Right cardiac atrium (tissue), 5 donors: ENCODE results near the gene PALLD. TPM values are rescaled to one million over a fixed set of nuclear protein-coding genes. Genes with fewer than 3 reads are reported as not detected.
A peak's percentile ranks its signal among the peaks of the same experiment; 100 is the strongest.
"Not testable (repeated sequence)": the region's sequence is repeated elsewhere in the genome, so short reads cannot be mapped to it uniquely, and the experiment has no call there.

ENCODE experiments used
- ATAC-seq, 2 donors: fragments of 200-7000 bp; cut with Tn5 transposase; one replicate each; pipeline versions ENCODE4 v1.8.0 to v1.9.1; 2020; ENCODE audit warnings: moderate library complexity in 2 of 2, mild to moderate bottlenecking in 1 of 2
- DNase-seq, 3 donors: peaks; one replicate each; pipeline ENCODE4 v3.0.0-alpha.2; 2020
- H3K27ac ChIP-seq: one replicate; pipeline ENCODE4 v1.5.1; 2013; ENCODE audit warnings: mild to moderate bottlenecking, low read length, control low read depth, moderate library complexity
- H3K27me3 ChIP-seq: one replicate; pipeline ENCODE4 v1.6.1; 2013; ENCODE audit not compliant: control insufficient read depth, insufficient read depth
- H3K4me1 ChIP-seq: one replicate; pipeline ENCODE4 v1.6.1; 2013; ENCODE audit warnings: low read length; ENCODE audit not compliant: control insufficient read depth, insufficient read depth
- H3K4me3 ChIP-seq: one replicate; pipeline ENCODE4 v1.5.1; 2013; ENCODE audit warnings: low read length, control low read depth
- H3K9me3 ChIP-seq: one replicate; pipeline ENCODE4 v1.6.1; 2013; ENCODE audit warnings: low read length; ENCODE audit not compliant: control insufficient read depth
- WGBS: extraction: QIAGEN DNeasy Blood & Tissue Kit; methylation state at CpG from one replicate; pipeline ENCODE4 v1.1.7; 2013; 5-methylcytosine and 5-hydroxymethylcytosine counted together
- intact Hi-C, 4 donors: fragments of 100-400 bp; cut with DNase I; formaldehyde crosslinking; loops; one replicate each; pipeline versions ENCODE4 v1.11.0 to v1.14.0; 2022 to 2023
- long read RNA-seq, 4 donors: library from polyadenylated mRNA; unstranded; transcript quantifications; one replicate each; pipeline ENCODE4 v2.0.0, GENCODE V29; 2020 to 2021
- polyA plus RNA-seq: library from polyadenylated mRNA; stranded (reverse); fragments of 200-250 nt; gene quantifications from one replicate; pipeline ENCODE4 v1.2.3, GENCODE V29; 2013
- total RNA-seq, 4 donors: library from RNA; stranded (reverse); fragmentation: NEBNext Ultra II Directional; extraction: Animal tissue kit (Norgen Biotek cat#: 25700); gene quantifications; one replicate each; pipeline ENCODE4 v1.2.1, GENCODE V29; 2021
- donor health status: healthy with polysubstance abuse.
- donor health status: DM: no; HTN: yes; CAD: no.
- donor health status: DM: no; HTN: no; CAD: no.
- donor health status: DM: no; HTN: yes; CAD: no; lungs with severe emphysema.
- donor health status: DM: yes; HTN: yes; CAD: no.

Gene PALLD
- total RNA-seq (1,000 to 10,000 TPM in 1 of 4 donors, 100 to 1,000 TPM in 3; 625 to 1,069 (median 728) TPM), polyA plus RNA-seq (233 TPM)
- long read RNA-seq, donor 1, full-length matches to known transcripts, result 59 of 1,416 reads
- long read RNA-seq, donor 1, partial matches to known transcripts, result 747 of 1,416 reads
- long read RNA-seq, donor 1, other reads (novel, unspliced or antisense), result 610 of 1,416 reads
- long read RNA-seq, donor 2, full-length matches to known transcripts, result 13 of 299 reads
- long read RNA-seq, donor 2, partial matches to known transcripts, result 117 of 299 reads
- long read RNA-seq, donor 2, other reads (novel, unspliced or antisense), result 169 of 299 reads
- long read RNA-seq, donor 3, full-length matches to known transcripts, result 106 of 3,679 reads
- long read RNA-seq, donor 3, partial matches to known transcripts, result 1,738 of 3,679 reads
- long read RNA-seq, donor 3, other reads (novel, unspliced or antisense), result 1,835 of 3,679 reads
- long read RNA-seq, donor 4, full-length matches to known transcripts, result 11 of 379 reads
- long read RNA-seq, donor 4, partial matches to known transcripts, result 152 of 379 reads
- long read RNA-seq, donor 4, other reads (novel, unspliced or antisense), result 216 of 379 reads

DNA sequence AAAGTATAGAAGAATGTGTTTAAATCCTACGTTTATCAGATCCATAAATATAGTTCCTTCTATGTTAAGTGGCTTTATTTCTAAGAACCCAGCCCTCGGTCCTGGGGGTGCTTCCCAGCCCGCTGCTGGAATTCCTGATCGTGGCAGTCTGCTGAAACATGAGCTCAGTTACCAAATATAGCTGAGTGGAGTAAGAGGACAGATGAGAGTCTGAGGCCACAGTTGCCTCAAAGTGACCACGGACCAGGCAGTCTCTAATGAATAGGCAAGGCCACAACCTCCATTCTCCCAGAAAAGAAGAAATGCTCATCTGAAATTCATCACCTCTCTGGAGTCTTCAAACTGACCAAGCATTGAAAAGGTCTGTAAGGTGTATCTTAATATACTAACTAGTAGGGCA, at the start of gene PALLD:
PALLD (plus strand) TSS at position 219 of the 400 bp plus-strand sequence.
- no peaks in the 10 kb centered on the region for H3K9me3 ChIP-seq
- WGBS, result 26% methylated on average over 5 of the region's 5 CpGs
- peak; percentile 16 to 65 (median 51) for DNase-seq
- peak; percentile 85 to 93 for ATAC-seq
- H3K4me1 ChIP-seq, result no peaks in the 10 kb centered on the region
- peak within 1 kb of the TSS; percentile 72 for H3K4me3 ChIP-seq
- H3K27me3 ChIP-seq, result no peaks in the 10 kb centered on the region
- no peak within 1 kb of the TSS for H3K27ac ChIP-seq
- intact Hi-C loops, result no loop called here

DNA sequence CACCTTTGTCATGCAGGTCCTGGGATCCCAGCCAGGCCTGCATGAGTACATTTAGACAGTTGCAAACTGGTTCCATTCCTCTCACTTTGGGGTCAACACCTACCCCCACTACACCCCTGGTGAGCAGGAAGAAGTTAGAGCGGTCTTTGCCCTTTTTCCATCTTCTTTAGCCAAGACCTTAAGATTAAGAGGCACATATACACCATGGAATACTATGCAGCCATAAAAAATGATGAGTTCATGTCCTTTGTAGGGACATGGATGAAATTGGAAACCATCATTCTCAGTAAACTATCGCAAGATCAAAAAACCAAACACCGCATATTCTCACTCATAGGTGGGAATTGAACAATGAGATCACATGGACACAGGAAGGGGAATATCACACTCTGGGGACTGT, 47.8 kb upstream of the PALLD start:
- ATAC-seq, H3K27ac ChIP-seq, H3K4me3 ChIP-seq, H3K27me3 ChIP-seq, DNase-seq, intact Hi-C loops, H3K4me1 ChIP-seq, H3K9me3 ChIP-seq: not testable (repeated sequence)
- WGBS, result 97% methylated on average over 3 of the region's 3 CpGs

DNA sequence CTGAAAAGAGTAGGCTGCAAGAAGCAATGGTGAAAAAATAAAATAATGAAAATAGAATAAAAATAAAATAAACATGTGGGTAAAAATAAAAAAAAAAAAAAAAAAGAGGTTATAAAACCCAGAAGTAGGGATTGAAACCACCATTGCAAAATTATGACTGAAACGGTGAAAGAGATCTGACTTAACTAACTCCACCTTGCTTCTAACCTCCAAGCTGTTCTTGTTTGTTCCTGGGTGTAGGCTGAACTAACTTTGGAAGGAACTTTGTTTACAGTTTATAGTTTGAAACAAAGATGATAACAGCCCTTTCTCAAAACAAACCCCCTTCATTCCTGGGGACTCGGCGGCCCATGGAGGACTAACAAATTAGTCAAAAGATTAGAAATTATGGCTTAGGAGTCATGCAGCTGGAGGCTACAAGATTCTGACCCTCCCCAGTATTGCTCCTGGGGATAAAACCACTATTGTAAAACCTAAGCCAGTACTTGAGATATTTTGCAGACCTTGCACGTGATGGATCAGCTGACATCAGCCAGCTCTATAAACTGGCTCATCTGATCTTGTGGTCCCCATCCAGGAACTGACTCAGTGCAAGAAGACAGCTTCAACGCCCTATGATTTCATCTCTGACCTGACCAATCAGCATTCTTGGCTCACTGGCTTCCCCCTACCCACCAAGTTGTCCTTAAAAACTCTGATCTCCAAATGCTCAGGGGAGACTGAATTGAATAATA, 47.0 kb upstream of the PALLD start:
- DNase-seq, result no peak
- intact Hi-C loops, result no loop called here
- Histone ChIP-seq H3K27me3 (no peaks in the 10 kb centered on the region), H3K27ac (no peak overlapping the region), H3K9me3 (no peaks in the 10 kb centered on the region), H3K4me1 (no peaks in the 10 kb centered on the region), H3K4me3 (no peak overlapping the region)
- WGBS, result 73% methylated on average over 5 of the region's 5 CpGs
- ATAC-seq, result no peak

DNA sequence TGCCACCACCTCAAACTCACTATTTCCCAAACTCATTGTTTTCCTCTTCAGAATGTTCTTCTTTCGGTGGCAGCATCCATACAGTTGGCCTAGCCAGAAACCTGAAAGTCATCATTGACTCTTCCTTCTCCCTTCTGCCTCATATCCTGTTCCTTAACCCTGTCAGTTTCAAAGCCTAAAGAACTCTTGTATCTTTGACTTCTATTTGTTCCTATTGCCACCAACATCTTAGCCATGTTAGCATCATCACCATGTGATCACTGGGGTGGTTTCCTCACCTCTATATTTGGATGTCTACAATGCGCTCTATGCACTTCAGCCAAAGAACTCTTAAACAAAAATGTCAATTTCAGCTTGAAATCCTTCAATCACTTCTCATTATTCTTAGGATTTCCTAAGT, 45.5 kb upstream of the PALLD start:
- Histone ChIP-seq H3K4me3 (no peak overlapping the region), H3K27ac (no peak overlapping the region), H3K4me1 (no peaks in the 10 kb centered on the region), H3K27me3 (no peaks in the 10 kb centered on the region), H3K9me3 (no peaks in the 10 kb centered on the region)
- ATAC-seq (peak in 1 of 2 donors; percentile 28), DNase-seq (no peak)
- WGBS, result 84% methylated on average over 2 of the region's 2 CpGs
- intact Hi-C loops, result no loop called here

DNA sequence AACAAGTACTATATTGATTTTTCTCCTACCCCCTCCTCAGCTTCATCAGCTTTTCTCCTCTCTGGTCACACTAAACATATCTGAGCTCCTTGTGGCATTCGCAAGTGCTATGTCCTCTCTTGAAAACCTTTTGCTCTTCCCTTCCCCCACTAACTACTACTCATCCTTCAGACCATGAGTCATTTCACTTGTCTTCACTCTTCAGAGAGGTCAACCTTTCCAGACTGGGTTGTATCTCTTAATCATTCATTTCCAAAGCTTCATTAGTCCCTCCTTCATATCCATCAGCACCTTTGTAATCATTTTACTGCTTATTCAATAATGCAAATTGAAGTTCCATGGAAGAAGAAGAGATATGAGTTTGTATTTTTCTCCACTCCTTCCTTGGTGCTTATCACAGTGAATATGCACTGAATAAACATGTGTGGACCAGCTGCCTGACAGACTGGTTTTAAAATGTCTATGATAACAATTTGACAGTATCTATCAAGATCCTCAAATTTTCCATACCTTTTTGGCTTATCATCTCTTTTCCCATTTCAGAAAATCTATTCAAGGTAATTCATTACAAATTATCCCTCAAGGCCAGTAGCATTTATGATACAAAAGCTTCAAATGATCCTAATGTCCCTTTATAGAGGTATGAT, 45.0 kb upstream of the PALLD start:
- Histone ChIP-seq H3K27me3 (no peaks in the 10 kb centered on the region), H3K9me3 (no peaks in the 10 kb centered on the region), H3K27ac (no peak overlapping the region), H3K4me1 (no peaks in the 10 kb centered on the region), H3K4me3 (no peak overlapping the region)
- ATAC-seq (peak in 1 of 2 donors; percentile 57), DNase-seq (no peak)
- intact Hi-C loops, result no loop called here
- WGBS, result 78% methylated on average over 1 of the region's 1 CpG

DNA sequence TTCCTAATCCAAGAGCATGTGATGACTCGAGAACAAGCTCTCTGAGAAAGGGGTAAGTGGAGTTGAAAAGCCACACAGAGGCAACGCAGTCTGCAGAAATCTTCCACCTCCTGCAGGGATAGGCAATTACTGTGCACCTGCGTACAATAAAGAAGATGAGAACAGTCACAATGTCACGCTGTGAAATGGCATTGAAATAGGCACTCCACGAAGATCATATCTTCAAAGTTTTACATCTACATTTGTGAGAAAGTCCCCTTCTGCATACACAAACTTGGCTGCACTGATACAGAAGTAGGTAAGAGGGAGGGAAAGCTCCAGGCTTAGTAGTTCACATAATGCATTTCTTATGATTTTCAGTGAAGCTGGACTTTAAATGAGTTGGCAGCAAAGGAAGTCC, 43.7 kb upstream of the PALLD start:
- Histone ChIP-seq H3K9me3 (no peaks in the 10 kb centered on the region), H3K4me3 (no peak overlapping the region), H3K27ac (no peak overlapping the region), H3K4me1 (no peaks in the 10 kb centered on the region), H3K27me3 (no peaks in the 10 kb centered on the region)
- WGBS, result 94% methylated on average over 5 of the region's 5 CpGs
- intact Hi-C loops, result no loop called here
- ATAC-seq (no peak), DNase-seq (no peak)

DNA sequence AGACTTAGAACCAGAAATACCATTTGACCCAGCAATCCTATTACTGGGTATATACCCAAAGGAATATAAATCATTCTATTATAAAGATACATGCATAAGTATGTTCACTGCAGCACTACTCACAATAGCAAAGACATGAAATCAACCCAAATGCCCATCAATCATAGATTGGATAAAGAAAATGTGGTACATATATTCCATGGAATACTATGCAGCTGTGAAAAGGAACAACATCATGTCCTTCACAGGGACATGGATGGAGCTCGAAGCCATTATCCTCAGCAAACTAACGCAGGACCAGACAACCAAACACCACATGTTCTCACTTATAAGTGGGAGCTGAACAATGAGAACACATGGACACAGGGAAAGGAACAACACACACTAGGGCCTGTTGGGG, 38.6 kb upstream of the PALLD start:
- 98% methylated on average over 2 of the region's 2 CpGs for WGBS
- ATAC-seq, H3K4me3 ChIP-seq, H3K27me3 ChIP-seq, intact Hi-C loops, H3K4me1 ChIP-seq, DNase-seq, H3K27ac ChIP-seq, H3K9me3 ChIP-seq: not testable (repeated sequence)

DNA sequence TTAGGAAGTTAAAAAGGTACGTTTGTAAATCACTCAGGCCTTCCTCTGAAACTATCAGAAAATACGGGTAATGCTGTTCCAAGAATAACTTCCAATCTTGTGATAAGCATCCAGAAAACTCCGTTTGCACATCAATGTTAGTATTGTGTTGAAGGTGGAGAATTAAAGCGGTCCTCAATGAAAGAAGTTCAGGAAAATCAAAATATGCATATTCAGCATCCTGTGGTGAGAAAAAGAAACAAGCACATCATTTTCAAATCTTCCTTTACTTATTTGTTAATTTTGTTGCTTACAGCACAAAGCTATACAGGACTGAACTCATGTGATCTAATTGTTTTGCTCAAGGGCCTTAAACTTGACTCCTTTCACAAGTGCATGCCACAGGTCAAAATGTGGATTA, 35.0 kb upstream of the PALLD start:
- H3K4me3 ChIP-seq, result no peak overlapping the region
- ATAC-seq, result no peak
- no peak overlapping the region for H3K27ac ChIP-seq
- intact Hi-C loops, result no loop called here
- no peak for DNase-seq
- 50% methylated on average over 4 of the region's 4 CpGs for WGBS
- H3K4me1 ChIP-seq, result no peaks in the 10 kb centered on the region
- H3K9me3 ChIP-seq, result no peaks in the 10 kb centered on the region
- H3K27me3 ChIP-seq, result no peaks in the 10 kb centered on the region

DNA sequence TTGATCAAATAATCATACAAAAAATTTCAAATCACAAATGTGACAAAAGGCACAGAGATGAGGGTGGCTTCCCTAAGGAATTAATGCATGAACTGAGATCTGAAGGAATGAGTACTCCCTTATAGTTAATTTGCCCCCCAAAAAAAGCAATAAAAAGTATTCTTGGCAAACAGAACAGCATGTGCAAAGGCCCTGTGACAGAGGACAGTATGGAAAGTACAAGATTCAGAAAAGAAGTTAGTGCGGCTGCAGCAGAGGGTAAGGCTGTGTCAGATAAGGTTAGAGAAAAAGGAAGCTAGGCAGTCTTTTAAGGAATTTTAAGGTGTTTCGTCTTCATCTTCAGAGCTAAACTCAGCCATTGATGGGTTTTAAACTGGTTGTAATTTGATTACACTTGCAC, 23.9 kb upstream of the PALLD start:
- ATAC-seq, result no peak
- DNase-seq, result no peak
- 97% methylated on average over 2 of the region's 2 CpGs for WGBS
- Histone ChIP-seq H3K27me3 (no peaks in the 10 kb centered on the region), H3K27ac (no peak overlapping the region), H3K4me3 (no peak overlapping the region), H3K4me1 (peaks cover 1% of the 10 kb centered on the region), H3K9me3 (no peaks in the 10 kb centered on the region)
- intact Hi-C loops, result no loop called here

DNA sequence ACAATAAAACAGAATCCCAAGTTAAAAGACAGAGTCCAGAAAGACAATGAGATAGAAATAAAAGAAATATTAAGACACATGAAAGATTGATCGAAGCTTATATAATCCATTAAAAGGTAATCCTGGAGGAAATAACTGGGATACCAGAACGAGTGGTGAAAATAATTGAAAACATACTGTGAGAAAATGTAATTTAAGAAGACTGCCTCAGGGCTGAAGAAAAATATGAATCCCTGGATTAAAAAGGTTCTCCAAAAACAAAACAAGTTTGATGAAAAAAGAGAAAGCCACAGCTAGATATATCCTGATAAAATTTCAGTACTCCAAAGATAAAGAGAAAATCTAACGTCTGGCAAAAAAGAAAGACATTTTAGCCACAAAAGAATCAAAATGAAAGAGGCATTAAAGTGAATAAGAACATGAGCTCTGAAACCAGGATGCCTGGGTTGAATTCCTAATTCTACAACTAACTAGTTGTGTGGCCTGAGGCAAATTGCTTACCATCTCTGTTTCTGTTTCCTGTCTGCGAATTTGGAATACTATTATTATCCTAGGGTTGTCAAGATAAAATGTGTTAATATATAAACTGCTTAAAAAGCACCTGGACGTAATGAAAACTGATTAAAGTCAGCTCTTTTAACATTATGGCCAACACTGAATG, 22.1 kb upstream of the PALLD start:
- ATAC-seq (no peak), DNase-seq (no peak)
- H3K27me3 ChIP-seq, result no peaks in the 10 kb centered on the region
- H3K27ac ChIP-seq, result no peak overlapping the region
- 59% methylated on average over 5 of the region's 5 CpGs for WGBS
- intact Hi-C loops, result no loop called here
- peaks cover 1% of the 10 kb centered on the region for H3K4me1 ChIP-seq
- H3K4me3 ChIP-seq, result no peak overlapping the region
- H3K9me3 ChIP-seq, result no peaks in the 10 kb centered on the region
